Measurements from ENCODE around the gene SH3BGRL3. TPM values are rescaled to one million over a fixed set of nuclear protein-coding genes. Genes with fewer than 3 reads are reported as not detected.

Gene SH3BGRL3
- polyA plus RNA-seq, 3 donors: 54.1 to 269 (median 154) TPM

GRCh38 chr1:26275580-26276431 lies 4.1 kb upstream of the SH3BGRL3 start:
- WGBS, 3 donors: 14 to 32% (median 17%) methylated on average over 3 of the region's 3 CpGs
- peak overlapping the region; percentile 43 for H3K27ac ChIP-seq (ENCODE audit: low read depth, low read length)

GRCh38 chr1:26276432-26276838 lies 3.5 kb upstream of the SH3BGRL3 start:
- WGBS, 3 donors: 47 to 50% (median 48%) methylated on average over 2 of the region's 2 CpGs
- no peak overlapping the region for H3K27ac ChIP-seq (ENCODE audit: low read depth, low read length)

- 37 to 86% (median 77%) methylated on average over 3 of the region's 3 CpGs for WGBS, 3 donors
- no peak overlapping the region for H3K27ac ChIP-seq (ENCODE audit: low read depth, low read length)
These were observed 2.6 kb upstream of the SH3BGRL3 start for GRCh38 chr1:26277261-26277661.

GRCh38 chr1:26277719-26278118 lies 2.2 kb upstream of the SH3BGRL3 start:
- WGBS, 3 donors: 47 to 82% (median 72%) methylated on average over 1 of the region's 1 CpG
- H3K27ac ChIP-seq (ENCODE audit: low read depth, low read length): peak overlapping the region; percentile 48

GRCh38 chr1:26278303-26278702 lies 1.6 kb upstream of the SH3BGRL3 start:
- H3K27ac ChIP-seq (ENCODE audit: low read depth, low read length): peak overlapping the region; percentile 48
- 39 to 56% (median 39%) methylated on average over 4 of the region's 4 CpGs for WGBS, 3 donors

- WGBS, 3 donors: 37 to 50% (median 38%) methylated on average over 9 of the region's 9 CpGs
- peak overlapping the region; percentile 51 for H3K27ac ChIP-seq (ENCODE audit: low read depth, low read length)
These were observed 996 bp upstream of the SH3BGRL3 start for GRCh38 chr1:26278724-26279455.

GRCh38 chr1:26280333-26281042 lies 602 bp downstream of the SH3BGRL3 start:
- 26 to 34% (median 29%) methylated on average over 16 to 20 of the region's 20 CpGs for WGBS, 3 donors
- peak overlapping the region; percentile 75 for H3K27ac ChIP-seq (ENCODE audit: low read depth, low read length)

GRCh38 chr1:26281091-26281958 lies 1.4 kb downstream of the SH3BGRL3 start:
- WGBS, 3 donors: 81 to 96% (median 90%) methylated on average over 5 of the region's 5 CpGs
- H3K27ac ChIP-seq (ENCODE audit: low read depth, low read length): no peak overlapping the region

- 36 to 59% (median 39%) methylated on average over 11 to 15 of the region's 15 CpGs for WGBS, 3 donors
- H3K27ac ChIP-seq (ENCODE audit: low read depth, low read length): no peak overlapping the region
These were observed 2.1 kb downstream of the SH3BGRL3 start for GRCh38 chr1:26281971-26282370.

- H3K27ac ChIP-seq (ENCODE audit: low read depth, low read length): no peak overlapping the region
- WGBS, 3 donors: 81 to 82% (median 81%) methylated on average over 21 to 22 of the region's 22 CpGs
These were observed 2.6 kb downstream of the SH3BGRL3 start for GRCh38 chr1:26282401-26282918.

GRCh38 chr1:26283279-26283853 lies 3.5 kb downstream of the SH3BGRL3 start:
- 66 to 67% (median 66%) methylated on average over 4 of the region's 4 CpGs for WGBS, 3 donors
- no peak overlapping the region for H3K27ac ChIP-seq (ENCODE audit: low read depth, low read length)

GRCh38 chr1:26283871-26284596 lies 4.1 kb downstream of the SH3BGRL3 start:
- 83 to 88% (median 83%) methylated on average over 12 of the region's 12 CpGs for whole genome bisulfite sequencing, 3 donors
- H3K27ac ChIP-seq (ENCODE audit: low read depth, low read length): no peak overlapping the region

GRCh38 chr1:26284597-26285347 lies 4.9 kb downstream of the SH3BGRL3 start:
- 27 to 56% (median 29%) methylated on average over 22 of the region's 22 CpGs for WGBS, 3 donors
- no peak overlapping the region for H3K27ac ChIP-seq (ENCODE audit: low read depth, low read length)

GRCh38 chr1:26285366-26286063 lies 5.6 kb downstream of the SH3BGRL3 start:
- no peak overlapping the region for H3K27ac ChIP-seq (ENCODE audit: low read depth, low read length)
- WGBS, 3 donors: 77 to 87% (median 83%) methylated on average over 19 of the region's 19 CpGs

- H3K27ac ChIP-seq (ENCODE audit: low read depth, low read length): no peak overlapping the region
- WGBS, 3 donors: 76 to 93% (median 91%) methylated on average over 2 of the region's 2 CpGs
These were observed 6.2 kb downstream of the SH3BGRL3 start for GRCh38 chr1:26286064-26286416.

Data from adipose tissue (tissue), 3 donors.